Suppressor macrophage (primary cell): ENCODE data around the gene AAMDC.

Experiments
- DNase-seq, 4 experiments: peaks; one replicate each; pipeline ENCODE4 v3.0.0-alpha.2; 2020 to 2022
- total RNA-seq, 17 experiments: gene quantifications; one replicate each; lab custom pipeline; 2026; ENCODE audit warnings: mixed read lengths in 6 of 17, inconsistent platforms in 3 of 17; lab: John Stamatoyannopoulos, UW

AAMDC gene
- total RNA-seq, result 3.0 to 7.8 (median 4.9) reads per million in 17 experiments

GRCh38 chr11:77820565-77821348 lies at the start of gene AAMDC, which contains the start of gene RSF1:
Gene AAMDC, plus strand, starts transcription at chr11:77821144. Its CDS starts 21,353 bp downstream, at chr11:77842497.
Gene RSF1, minus strand, starts transcription at chr11:77820722. Its CDS starts 8 bp downstream, at chr11:77820714.
- peak; percentile 97 to 99 (median 98) for DNase-seq

- DNase-seq, result no peak
Measured at GRCh38 chr11:77775936-77776335, 45.0 kb upstream of the AAMDC start.

DNA sequence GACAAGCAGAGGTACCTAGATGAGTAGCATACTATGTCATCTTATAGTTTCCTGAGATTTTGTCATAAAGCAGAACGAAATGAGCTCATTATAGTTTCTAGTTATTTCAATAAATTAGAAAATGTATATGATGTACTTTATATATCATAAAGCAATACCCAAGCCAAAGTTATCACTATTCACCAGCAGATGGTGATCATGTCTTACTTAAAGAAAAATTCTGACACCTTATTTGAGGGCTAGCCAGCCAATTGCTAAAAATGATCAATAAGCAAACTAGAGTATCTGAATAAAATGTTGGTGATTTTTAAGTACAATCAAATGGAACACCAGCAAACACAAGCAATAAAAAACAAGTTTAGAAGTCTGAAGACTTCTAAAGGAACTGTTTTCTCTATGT lies 44.5 kb upstream of the AAMDC start:
- peak in 3 of 4 experiments; percentile 15 to 35 (median 32) for DNase-seq

- DNase-seq, result no peak
Measured at GRCh38 chr11:77778118-77778517, 42.8 kb upstream of the AAMDC start.

DNA sequence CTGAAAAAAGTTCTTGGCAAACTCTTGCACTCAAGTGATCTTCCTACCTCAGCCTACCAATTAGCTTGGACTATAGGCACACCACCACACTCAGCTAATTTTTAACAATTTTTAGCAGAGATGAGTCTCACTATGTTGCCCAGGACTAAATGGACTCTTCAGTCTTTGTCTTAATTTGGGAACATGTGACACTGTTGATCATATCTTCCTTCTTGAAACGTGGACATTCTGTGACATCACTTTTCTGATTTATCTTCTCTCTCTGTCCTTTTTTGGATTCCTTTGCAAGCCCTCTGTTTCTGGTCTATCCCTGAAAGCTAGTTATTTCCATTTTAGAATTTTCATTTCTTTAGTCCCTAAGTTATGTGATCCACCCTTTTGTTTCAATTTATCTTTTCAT lies 42.4 kb upstream of the AAMDC start:
- DNase-seq, result no peak

DNA sequence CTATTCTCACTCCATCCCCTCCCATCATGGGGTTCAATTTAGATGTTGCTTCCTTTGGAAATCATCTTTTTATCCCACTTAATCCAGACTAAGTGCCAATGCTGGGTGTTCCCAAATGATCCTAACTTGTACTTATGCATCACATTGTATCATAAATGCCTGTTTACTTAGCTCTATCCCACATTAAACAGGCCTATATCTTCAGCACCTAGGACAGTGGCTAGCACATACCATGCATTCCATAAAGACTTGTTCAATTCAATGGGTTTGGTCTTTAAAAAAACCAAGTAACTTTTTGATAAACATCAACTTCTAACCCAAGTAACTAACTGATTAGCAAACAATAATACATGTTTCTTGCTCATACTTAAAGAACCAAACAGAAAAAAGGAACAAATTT lies 41.0 kb upstream of the AAMDC start:
- peak in 1 of 4 experiments; percentile 11 for DNase-seq

DNA sequence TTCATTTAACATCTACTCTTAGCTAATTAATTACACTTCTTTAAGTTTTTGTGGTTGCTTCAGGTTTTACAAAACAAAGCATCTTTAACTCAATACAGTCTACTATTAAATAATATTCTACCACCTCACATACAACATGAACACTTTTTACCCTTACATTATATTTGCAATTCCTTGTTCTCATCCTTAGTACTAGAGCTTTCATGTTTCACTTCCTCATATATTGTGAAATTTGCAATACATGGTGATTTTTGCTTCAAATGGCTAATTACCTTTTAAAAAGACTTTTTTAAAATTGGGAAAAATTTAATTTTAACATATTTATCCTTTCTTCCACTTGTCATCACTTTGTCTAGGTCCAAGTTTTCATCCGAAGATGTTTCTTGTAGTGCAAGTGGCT lies 37.9 kb upstream of the AAMDC start:
- peak in 2 of 4 experiments; percentile 22 to 56 for DNase-seq

- no peak for DNase-seq
Measured at GRCh38 chr11:77784572-77784971, 36.4 kb upstream of the AAMDC start.

- no peak for DNase-seq
Measured at GRCh38 chr11:77789061-77789730, 31.7 kb upstream of the AAMDC start.

GRCh38 chr11:77789731-77790476 lies 31.0 kb upstream of the AAMDC start:
- no peak for DNase-seq

DNA sequence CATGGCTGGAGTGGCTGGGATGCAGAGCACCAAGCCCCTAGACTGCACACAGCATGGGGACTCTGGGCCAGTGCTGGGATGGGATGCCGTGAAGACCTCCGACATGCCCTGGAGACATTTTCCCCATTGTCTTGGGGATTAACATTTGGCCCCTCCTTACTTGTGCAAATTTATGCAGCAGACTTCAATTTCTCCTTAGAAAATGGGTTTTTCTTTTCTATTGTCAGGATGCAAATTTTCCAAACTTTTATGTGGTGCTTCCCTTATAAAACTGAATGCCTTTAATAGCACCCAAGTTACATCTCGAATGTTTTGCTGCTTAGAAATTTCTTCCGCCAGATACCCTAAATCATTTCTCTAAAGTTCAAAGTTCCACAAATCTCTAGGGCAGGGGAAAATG lies 29.6 kb upstream of the AAMDC start:
- no peak for DNase-seq

DNA sequence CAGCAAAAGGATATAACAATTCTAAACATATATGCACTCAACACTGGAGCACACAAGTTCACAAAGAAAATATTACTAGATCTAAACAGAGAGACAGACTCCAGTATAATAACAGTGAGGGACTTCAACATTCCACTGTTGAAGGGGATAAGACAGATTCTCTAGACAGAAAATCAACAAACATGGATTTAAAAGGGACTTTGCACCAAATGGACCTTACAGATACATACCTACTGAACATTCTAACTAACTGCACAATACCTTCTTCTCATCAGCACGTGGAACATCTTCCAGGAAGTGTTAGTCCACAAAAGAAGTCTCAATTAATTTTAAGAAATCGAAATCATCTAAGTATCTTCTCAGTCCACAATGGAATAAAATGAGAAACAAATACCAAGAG lies 27.0 kb upstream of the AAMDC start:
- no peak for DNase-seq

GRCh38 chr11:77799338-77799737 lies 21.6 kb upstream of the AAMDC start:
- DNase-seq, result peak in 1 of 4 experiments; percentile 5

GRCh38 chr11:77800449-77800848 lies 20.5 kb upstream of the AAMDC start:
- DNase-seq, result no peak

DNA sequence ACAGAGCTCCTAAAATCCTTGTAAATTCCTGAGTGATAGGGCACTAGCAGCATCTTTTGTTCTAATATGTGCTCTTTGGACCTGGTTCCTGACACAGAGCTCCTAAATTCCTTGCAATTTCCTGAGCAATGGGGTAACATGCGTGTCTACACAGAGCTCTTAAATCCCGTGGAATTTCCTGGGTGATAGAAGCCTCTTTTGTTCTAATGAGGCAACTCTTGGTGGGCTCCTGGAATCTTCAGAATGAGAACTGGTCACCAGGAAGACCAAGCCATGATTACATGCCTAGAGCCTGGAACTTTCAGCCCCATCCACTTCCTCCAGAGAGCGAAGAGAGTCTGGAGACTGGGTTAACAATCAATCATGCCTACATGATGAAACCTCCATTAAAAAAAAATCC lies 19.5 kb upstream of the AAMDC start:
- no peak for DNase-seq

DNA sequence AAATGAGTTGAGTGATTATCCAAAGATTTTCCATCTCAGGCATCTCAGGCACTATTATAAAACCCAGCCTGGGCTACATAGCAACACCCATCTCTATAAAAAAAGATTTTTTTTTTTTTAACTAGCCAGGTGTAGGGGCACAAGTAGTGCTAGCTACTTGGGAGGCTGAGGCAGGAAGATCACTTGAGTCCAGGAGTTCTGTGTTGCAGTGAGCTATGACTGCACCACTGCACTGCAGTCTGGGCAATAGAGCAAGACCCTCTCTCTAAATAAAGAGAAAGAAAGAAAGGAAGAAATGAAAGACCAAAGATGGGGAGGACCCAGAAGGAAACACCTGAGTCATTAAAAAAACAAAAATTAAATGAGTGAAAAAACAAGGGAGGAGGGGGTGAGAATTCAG lies 14.5 kb upstream of the AAMDC start:
- no peak for DNase-seq

GRCh38 chr11:77806993-77807392 lies 14.0 kb upstream of the AAMDC start:
- DNase-seq, result no peak

- DNase-seq, result no peak
Measured at GRCh38 chr11:77813256-77813655, 7.7 kb upstream of the AAMDC start.

DNA sequence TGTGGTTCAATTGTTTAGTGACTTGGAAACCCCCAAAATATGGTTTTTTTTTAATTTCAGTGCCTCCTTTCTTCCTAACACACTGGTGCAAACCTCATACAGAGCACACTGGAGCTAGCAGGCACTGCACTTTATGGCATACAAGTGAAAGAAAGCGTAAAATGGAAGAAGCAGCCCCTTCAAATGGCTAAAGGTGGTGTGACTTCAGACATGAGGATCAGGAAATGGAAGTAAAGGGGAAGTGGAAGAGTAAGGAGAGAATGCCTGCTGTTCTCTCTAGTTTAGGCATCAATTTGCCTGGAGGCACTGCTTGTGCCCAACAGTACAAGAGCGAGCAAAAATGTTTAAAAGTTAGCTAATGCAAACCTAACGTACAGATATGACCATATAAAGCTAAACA lies 6.1 kb upstream of the AAMDC start:
- DNase-seq, result no peak

DNA sequence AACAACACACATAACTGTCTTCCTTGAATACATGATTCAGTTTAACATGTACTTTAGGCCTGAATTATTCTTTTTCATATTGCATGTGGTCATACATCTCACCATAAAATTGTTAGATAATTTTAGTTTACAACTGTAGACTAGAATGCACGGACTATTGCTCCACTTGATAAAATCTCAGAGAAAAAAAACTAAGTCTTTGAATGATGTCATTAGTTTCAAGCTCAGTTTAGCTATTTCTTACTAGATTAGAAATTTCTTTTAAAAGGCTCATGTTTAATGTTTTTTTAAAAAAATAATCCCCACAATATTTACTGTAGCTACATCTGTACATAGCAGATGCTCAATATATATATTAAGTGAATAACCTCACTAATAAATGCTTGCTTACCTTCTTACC lies 5.5 kb upstream of the AAMDC start:
- DNase-seq, result no peak

DNA sequence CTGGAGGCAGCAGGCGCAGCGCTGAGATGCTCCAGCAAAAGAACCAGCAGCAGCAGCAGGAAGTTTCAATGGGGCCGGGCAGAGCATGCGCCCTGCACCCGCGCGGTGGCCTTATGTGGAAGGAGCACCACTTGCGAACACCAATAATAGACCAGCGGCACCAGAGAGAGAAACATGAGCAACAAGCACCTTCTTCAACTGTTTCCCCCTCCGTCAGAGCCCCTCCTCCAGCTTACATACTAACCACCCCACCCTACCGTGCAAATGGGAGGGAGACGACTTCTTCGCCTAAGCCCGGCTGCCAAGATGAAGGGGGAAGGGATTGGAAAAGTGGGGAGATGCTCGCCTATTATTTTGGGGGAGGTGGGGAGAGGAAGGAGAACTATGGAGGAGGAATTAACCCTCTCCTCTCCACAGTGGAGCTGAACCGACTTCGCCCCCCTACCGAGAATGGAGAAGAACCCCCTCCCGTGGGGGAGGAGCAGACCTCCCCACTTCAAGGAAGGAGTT lies 1.5 kb upstream of the AAMDC start:
- peak; percentile 83 to 92 (median 86) for DNase-seq

- peak; percentile 2 to 39 (median 22) for DNase-seq
Measured at GRCh38 chr11:77819921-77820564, 901 bp upstream of the AAMDC start.
